ENCODE results near the gene BIRC2. TPM values are rescaled to one million over a fixed set of nuclear protein-coding genes. Genes with fewer than 3 reads are reported as not detected.
"Not testable (repeated sequence)": the region's sequence is repeated elsewhere in the genome, so short reads cannot be mapped to it uniquely, and the experiment has no call there.

BIRC2 gene
- total RNA-seq (2014; rRNA removed; shearing (Covaris generic)) = 54.8 and 77.1 TPM in 2 replicates

- DNase-seq (ENCODE audit: low spot score) = peak; percentile 61
Measured at GRCh38 chr11:102346748-102347461, at the start of gene BIRC2. Gene BIRC2 (plus strand): TSS chr11:102347214. CDS start chr11:102349855, 2,641 bp downstream.

GRCh38 chr11:102300837-102301236, 46.2 kb upstream of the BIRC2 start:
- DNase-seq (ENCODE audit: low spot score) = not testable (repeated sequence)

GRCh38 chr11:102302241-102302640, 44.8 kb upstream of the BIRC2 start:
- DNase-seq (ENCODE audit: low spot score) = no peak

- no peak for DNase-seq (ENCODE audit: low spot score)
Measured at GRCh38 chr11:102304686-102305085, 42.3 kb upstream of the BIRC2 start.

GRCh38 chr11:102305352-102306047, 41.5 kb upstream of the BIRC2 start:
- no peak for DNase-seq (ENCODE audit: low spot score)

GRCh38 chr11:102306048-102306597, 40.9 kb upstream of the BIRC2 start:
- DNase-seq (ENCODE audit: low spot score) = peak; percentile 62

GRCh38 chr11:102306817-102307726, 39.9 kb upstream of the BIRC2 start:
- DNase-seq (ENCODE audit: low spot score) = peak; percentile 46

- DNase-seq (ENCODE audit: low spot score) = no peak
Measured at GRCh38 chr11:102307727-102308038, 39.3 kb upstream of the BIRC2 start.

GRCh38 chr11:102309621-102310541, 37.1 kb upstream of the BIRC2 start:
- no peak for DNase-seq (ENCODE audit: low spot score)

- no peak for DNase-seq (ENCODE audit: low spot score)
Measured at GRCh38 chr11:102312667-102313066, 34.3 kb upstream of the BIRC2 start.

GRCh38 chr11:102313238-102313940, 33.6 kb upstream of the BIRC2 start:
- no peak for DNase-seq (ENCODE audit: low spot score)

- DNase-seq (ENCODE audit: low spot score) = no peak
Measured at GRCh38 chr11:102314784-102315183, 32.2 kb upstream of the BIRC2 start.

GRCh38 chr11:102316346-102316904, 30.6 kb upstream of the BIRC2 start:
- DNase-seq (ENCODE audit: low spot score) = no peak

GRCh38 chr11:102317099-102317767, 29.8 kb upstream of the BIRC2 start, which contains the start of gene BIRC3:
Gene BIRC3 (plus strand): TSS chr11:102317484. CDS start chr11:102324510, 7,026 bp downstream.
- peak; percentile 92 for DNase-seq (ENCODE audit: low spot score)

- no peak for DNase-seq (ENCODE audit: low spot score)
Measured at GRCh38 chr11:102317768-102318103, 29.3 kb upstream of the BIRC2 start.

GRCh38 chr11:102318469-102318868, 28.5 kb upstream of the BIRC2 start:
- DNase-seq (ENCODE audit: low spot score) = peak; percentile 45

- no peak for DNase-seq (ENCODE audit: low spot score)
Measured at GRCh38 chr11:102319544-102319943, 27.5 kb upstream of the BIRC2 start.

GRCh38 chr11:102320188-102320587, 26.8 kb upstream of the BIRC2 start:
- no peak for DNase-seq (ENCODE audit: low spot score)

GRCh38 chr11:102320679-102321078, 26.3 kb upstream of the BIRC2 start:
- DNase-seq (ENCODE audit: low spot score) = no peak
